NCI-H187 (cell line): ENCODE results near the gene SUCNR1.
A peak's percentile ranks its signal among the peaks of the same experiment; 100 is the strongest.
"Not testable (repeated sequence)": the region's sequence is repeated elsewhere in the genome, so short reads cannot be mapped to it uniquely, and the experiment has no call there.

ENCODE experiments used
- DNase-seq, 2 experiments: peaks; one replicate each; lab custom pipeline; 2025; lab: John Stamatoyannopoulos, UW

SUCNR1 gene

GRCh38 chr3:151873398-151873797 is at the start of gene SUCNR1:
Gene SUCNR1 (plus strand): TSS chr3:151873643. CDS start chr3:151879893, 6,250 bp downstream.
- DNase-seq = no peak

GRCh38 chr3:151827816-151828215 is 45.6 kb upstream of the SUCNR1 start:
- DNase-seq = no peak

- no peak for DNase-seq
Observed at GRCh38 chr3:151835751-151836525, 37.5 kb upstream of the SUCNR1 start.

- DNase-seq = no peak
Observed at GRCh38 chr3:151837057-151837456, 36.4 kb upstream of the SUCNR1 start.

GRCh38 chr3:151838574-151839312 is 34.7 kb upstream of the SUCNR1 start:
- DNase-seq = peak; percentile 1 to 8

- DNase-seq = no peak
Observed at GRCh38 chr3:151839313-151839631, 34.2 kb upstream of the SUCNR1 start.

- DNase-seq = no peak
Observed at GRCh38 chr3:151841801-151842200, 31.6 kb upstream of the SUCNR1 start.

GRCh38 chr3:151843275-151843674 is 30.2 kb upstream of the SUCNR1 start:
- DNase-seq = no peak

GRCh38 chr3:151845306-151845905 is 28.0 kb upstream of the SUCNR1 start:
- no peak for DNase-seq

GRCh38 chr3:151850065-151850464 is 23.4 kb upstream of the SUCNR1 start:
- not testable (repeated sequence) for DNase-seq

- no peak for DNase-seq
Observed at GRCh38 chr3:151852074-151852811, 21.2 kb upstream of the SUCNR1 start.

GRCh38 chr3:151856118-151856517 is 17.3 kb upstream of the SUCNR1 start:
- DNase-seq = no peak

GRCh38 chr3:151856641-151857040 is 16.8 kb upstream of the SUCNR1 start:
- DNase-seq = no peak

- no peak for DNase-seq
Observed at GRCh38 chr3:151859233-151859673, 14.2 kb upstream of the SUCNR1 start.

- DNase-seq = no peak
Observed at GRCh38 chr3:151859905-151860304, 13.5 kb upstream of the SUCNR1 start.

- DNase-seq = no peak
Observed at GRCh38 chr3:151863611-151864010, 9.8 kb upstream of the SUCNR1 start.

GRCh38 chr3:151864423-151865101 is 8.9 kb upstream of the SUCNR1 start:
- no peak for DNase-seq

GRCh38 chr3:151866711-151867410 is 6.6 kb upstream of the SUCNR1 start:
- DNase-seq = no peak

GRCh38 chr3:151867666-151868065 is 5.8 kb upstream of the SUCNR1 start:
- DNase-seq = no peak

GRCh38 chr3:151869181-151869580 is 4.3 kb upstream of the SUCNR1 start:
- DNase-seq = no peak
